Liver (tissue), 3 donors: Measurements from ENCODE around the gene TMEM231.

Source experiments
- ATF3 ChIP-seq: IDR thresholded peaks from 2 replicates; pipeline ENCODE4 v1.6.1; 2016; ENCODE audit warnings: antibody characterized with exemption
- EGR1 ChIP-seq, 2 donors: IDR thresholded peaks; 2 replicates each; pipeline ENCODE4 v1.6.1; 2016 to 2018; ENCODE audit warnings: antibody characterized with exemption in 2 of 2, low read depth in 2 of 2
- FOXA1 ChIP-seq: IDR thresholded peaks from 2 replicates; pipeline ENCODE4 v1.6.1; 2016; ENCODE audit warnings: antibody characterized with exemption
- GABPA ChIP-seq, 2 donors: IDR thresholded peaks in 1 of 2; conservative IDR thresholded peaks in 1 of 2; 2 replicates each; pipeline ENCODE4 v1.6.1; 2016; ENCODE audit warnings: antibody characterized with exemption in 2 of 2, mild to moderate bottlenecking in 1 of 2, moderate library complexity in 1 of 2
- SP1 ChIP-seq: IDR thresholded peaks from 2 replicates; pipeline ENCODE4 v1.6.1; 2018; ENCODE audit warnings: antibody characterized with exemption, mild to moderate bottlenecking
- TF ChIP-seq, protein P1 (sequence below): IDR thresholded peaks from 2 replicates; pipeline ENCODE4 v1.6.1; 2016; ENCODE audit warnings: antibody characterized with exemption
- TF ChIP-seq, protein P2 (sequence below): fragments of 150-350 bp; IDR thresholded peaks from 2 replicates; pipeline ENCODE4 v1.5.1; 2017; ENCODE audit warnings: improper control_type of control experiment, low read depth, low read length; ENCODE audit not compliant: missing input control
- donor health status: healthy.
- donor health status: healthy.

DNA sequence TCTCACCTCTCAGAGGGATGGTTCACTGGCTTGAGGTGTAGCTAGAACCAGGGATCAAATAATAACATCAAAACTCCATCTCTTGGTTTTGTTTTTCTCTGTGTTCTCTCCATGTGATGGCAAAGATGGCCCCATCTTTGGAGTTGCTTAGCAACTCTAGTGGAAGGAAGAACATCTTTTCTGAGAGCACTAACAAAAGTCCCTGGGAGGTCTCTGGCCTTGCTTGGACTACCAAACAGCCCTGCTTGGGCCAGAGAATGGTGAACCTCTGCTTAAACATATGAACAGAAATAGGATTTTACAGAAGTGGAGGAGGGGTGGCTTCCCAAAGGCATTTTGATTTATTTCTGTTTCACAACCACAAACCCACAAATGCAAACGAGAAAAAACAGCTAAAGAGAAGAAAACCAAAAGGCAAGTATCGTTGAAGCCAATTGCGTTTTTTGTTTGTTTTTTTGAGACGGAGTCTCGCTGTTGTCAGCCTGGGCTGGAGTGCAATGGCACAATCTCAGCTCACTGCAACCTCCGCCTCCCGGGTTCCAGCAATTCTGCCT, 23.3 kb upstream of the TMEM231 start:
- TF ChIP-seq, protein P1, sequence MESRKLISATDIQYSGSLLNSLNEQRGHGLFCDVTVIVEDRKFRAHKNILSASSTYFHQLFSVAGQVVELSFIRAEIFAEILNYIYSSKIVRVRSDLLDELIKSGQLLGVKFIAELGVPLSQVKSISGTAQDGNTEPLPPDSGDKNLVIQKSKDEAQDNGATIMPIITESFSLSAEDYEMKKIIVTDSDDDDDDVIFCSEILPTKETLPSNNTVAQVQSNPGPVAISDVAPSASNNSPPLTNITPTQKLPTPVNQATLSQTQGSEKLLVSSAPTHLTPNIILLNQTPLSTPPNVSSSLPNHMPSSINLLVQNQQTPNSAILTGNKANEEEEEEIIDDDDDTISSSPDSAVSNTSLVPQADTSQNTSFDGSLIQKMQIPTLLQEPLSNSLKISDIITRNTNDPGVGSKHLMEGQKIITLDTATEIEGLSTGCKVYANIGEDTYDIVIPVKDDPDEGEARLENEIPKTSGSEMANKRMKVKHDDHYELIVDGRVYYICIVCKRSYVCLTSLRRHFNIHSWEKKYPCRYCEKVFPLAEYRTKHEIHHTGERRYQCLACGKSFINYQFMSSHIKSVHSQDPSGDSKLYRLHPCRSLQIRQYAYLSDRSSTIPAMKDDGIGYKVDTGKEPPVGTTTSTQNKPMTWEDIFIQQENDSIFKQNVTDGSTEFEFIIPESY, result no peak
- TF ChIP-seq, protein P2, sequence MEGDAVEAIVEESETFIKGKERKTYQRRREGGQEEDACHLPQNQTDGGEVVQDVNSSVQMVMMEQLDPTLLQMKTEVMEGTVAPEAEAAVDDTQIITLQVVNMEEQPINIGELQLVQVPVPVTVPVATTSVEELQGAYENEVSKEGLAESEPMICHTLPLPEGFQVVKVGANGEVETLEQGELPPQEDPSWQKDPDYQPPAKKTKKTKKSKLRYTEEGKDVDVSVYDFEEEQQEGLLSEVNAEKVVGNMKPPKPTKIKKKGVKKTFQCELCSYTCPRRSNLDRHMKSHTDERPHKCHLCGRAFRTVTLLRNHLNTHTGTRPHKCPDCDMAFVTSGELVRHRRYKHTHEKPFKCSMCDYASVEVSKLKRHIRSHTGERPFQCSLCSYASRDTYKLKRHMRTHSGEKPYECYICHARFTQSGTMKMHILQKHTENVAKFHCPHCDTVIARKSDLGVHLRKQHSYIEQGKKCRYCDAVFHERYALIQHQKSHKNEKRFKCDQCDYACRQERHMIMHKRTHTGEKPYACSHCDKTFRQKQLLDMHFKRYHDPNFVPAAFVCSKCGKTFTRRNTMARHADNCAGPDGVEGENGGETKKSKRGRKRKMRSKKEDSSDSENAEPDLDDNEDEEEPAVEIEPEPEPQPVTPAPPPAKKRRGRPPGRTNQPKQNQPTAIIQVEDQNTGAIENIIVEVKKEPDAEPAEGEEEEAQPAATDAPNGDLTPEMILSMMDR, result no peak
- TF ChIP-seq SP1 (no peak), ATF3 (no peak), FOXA1 (no peak), EGR1 (IDR thresholded peaks at IDR 0.05; ENCODE audit: low read depth in 2 of 2) (no peak), GABPA (IDR thresholded peaks at IDR 0.05 in 1 of 2, conservative IDR thresholded peaks at IDR 0.05 in 1 of 2) (no peak)
